HCT116 (cell line): Measurements from ENCODE around the gene RECK. TPM values are rescaled to one million over a fixed set of nuclear protein-coding genes. Genes with fewer than 3 reads are reported as not detected.

Experiments used
- ATAC-seq: fragments of 200-7000 bp; cut with Tn5 transposase; 2 replicates; pipeline ENCODE4 v1.9.1; 2020; ENCODE audit warnings: mild to moderate bottlenecking, moderate library complexity
- BruUV-seq: library from RNA; stranded (reverse); fragments of 400-500 nt; replicated peaks from 2 replicates; lab custom pipeline; 2021; lab: Mats Ljungman, UMichigan
- CTCF ChIA-PET: fragments of 300-600 bp; sonication (Branson Sonifier 250); formaldehyde crosslinking; loops from one replicate; lab custom pipeline; 2021; ENCODE audit warnings: antibody characterized with exemption; lab: Charles Lee
- POLR2A ChIA-PET: fragments of 300-600, 350-600 bp; sonication (Branson Sonifier 250); formaldehyde crosslinking; loops from one replicate; lab custom pipeline; 2021; ENCODE audit warnings: antibody characterized with exemption; lab: Charles Lee
- RAD21 ChIA-PET, 2 experiments: fragments of 300-600 bp; sonication (Branson Sonifier 250); formaldehyde crosslinking; loops; one replicate each; lab custom pipeline; 2023; ENCODE audit warnings: low total read pairs in 2 of 2; ENCODE audit not compliant: uncharacterized antibody in 2 of 2, unreplicated experiment in 2 of 2, low non-redundant PET in 1 of 2; lab: Charles Lee
- DNase-seq: peaks from one replicate; pipeline ENCODE4 v3.0.0-alpha.2; 2010; ENCODE audit warnings: low read depth, low spot score
- H2AFZ ChIP-seq: fragments of 200-600 bp; shearing (Covaris generic), sonication (generic); 2 replicates; pipeline ENCODE4 v1.6.1; 2017; ENCODE audit warnings: low read depth, mixed run types, mixed read lengths, antibody characterized with exemption, low read length; ENCODE audit not compliant: poor library complexity, severe bottlenecking
- H3K27ac ChIP-seq: 2 replicates; pipeline ENCODE4 v1.5.1; 2012; ENCODE audit warnings: low read depth, low read length
- H3K27me3 ChIP-seq: fragments of 200-600 bp; sonication (generic); 2 replicates; pipeline ENCODE4 v1.6.1; 2016; ENCODE audit warnings: mixed run types, low read length, mixed read lengths; ENCODE audit not compliant: insufficient read depth
- H3K36me3 ChIP-seq, 2 experiments: fragments of 200-500 bp in 1 of 2; fragments of 200-600 bp in 1 of 2; sonication (Bioruptor generic) in 1 of 2; sonication (generic) in 1 of 2; 2 replicates each; pipeline versions ENCODE4 v1.5.1 to v1.6.1; 2014 to 2016; ENCODE audit warnings: low read length in 2 of 2, inconsistent platforms in 1 of 2, mixed read lengths in 1 of 2, mixed run types in 1 of 2; ENCODE audit not compliant: insufficient read depth in 2 of 2, control insufficient read depth in 1 of 2
- H3K4me1 ChIP-seq, 2 experiments: fragments of 200-600 bp in 1 of 2; sonication (generic) in 1 of 2; 2 replicates each; pipeline versions ENCODE4 v1.5.1 to v1.6.1; 2012 to 2017; ENCODE audit warnings: low read length in 2 of 2, inconsistent platforms in 1 of 2, mild to moderate bottlenecking in 1 of 2, mixed read lengths in 1 of 2, mixed run types in 1 of 2, moderate library complexity in 1 of 2; ENCODE audit not compliant: insufficient read depth in 2 of 2, control insufficient read depth in 1 of 2
- H3K4me2 ChIP-seq: fragments of 200-600 bp; sonication (generic); 2 replicates; pipeline ENCODE4 v1.6.1; 2017; ENCODE audit warnings: mixed run types, low read length, mixed read lengths
- H3K4me3 ChIP-seq, 2 experiments: fragments of 200-600 bp in 1 of 2; sonication (generic) in 1 of 2; replicated peaks in 1 of 2; 2 replicates each; pipeline ENCODE4 v1.5.1; 2011 to 2016; ENCODE audit warnings: low read length in 2 of 2, control low read depth in 1 of 2, low read depth in 1 of 2, mild to moderate bottlenecking in 1 of 2, mixed read lengths in 1 of 2, mixed run types in 1 of 2
- H3K79me2 ChIP-seq: fragments of 200-600 bp; sonication (generic); 2 replicates; pipeline ENCODE4 v1.6.1; 2017; ENCODE audit warnings: mild to moderate bottlenecking, mixed run types, low read length, moderate library complexity, mixed read lengths; ENCODE audit not compliant: insufficient read depth
- H3K9ac ChIP-seq: fragments of 200-600 bp; sonication (generic); 2 replicates; pipeline ENCODE4 v1.6.1; 2016; ENCODE audit warnings: low read length, mixed read lengths
- H3K9me2 ChIP-seq: fragments of 200-600 bp; sonication (generic), shearing (Covaris generic); 2 replicates; pipeline ENCODE4 v1.6.1; 2017; ENCODE audit warnings: mixed run types, mild to moderate bottlenecking, moderate library complexity; ENCODE audit not compliant: insufficient read depth
- H3K9me3 ChIP-seq, 2 experiments: fragments of 200-500 bp in 1 of 2; fragments of 200-600 bp in 1 of 2; sonication (Bioruptor generic) in 1 of 2; sonication (generic) in 1 of 2; 2 replicates each; pipeline ENCODE4 v1.6.1; 2014 to 2017; ENCODE audit warnings: low read length in 2 of 2, mixed read lengths in 2 of 2, inconsistent platforms in 1 of 2, low read depth in 1 of 2, mild to moderate bottlenecking in 1 of 2, mixed run types in 1 of 2, moderate library complexity in 1 of 2; ENCODE audit not compliant: control insufficient read depth in 1 of 2, insufficient read depth in 1 of 2
- H4K20me1 ChIP-seq: fragments of 200-600 bp; sonication (generic), shearing (Covaris generic); 2 replicates; pipeline ENCODE4 v1.6.1; 2017; ENCODE audit warnings: mixed run types, mild to moderate bottlenecking, moderate library complexity; ENCODE audit not compliant: insufficient read depth
- CBX3 ChIP-seq: IDR thresholded peaks from 2 replicates; pipeline ENCODE4 v1.6.1; 2012; ENCODE audit warnings: low read depth
- CEBPB ChIP-seq: IDR thresholded peaks from 2 replicates; pipeline ENCODE4 v1.6.1; 2012; ENCODE audit warnings: low read depth
- EGR1 ChIP-seq: IDR thresholded peaks from 2 replicates; pipeline ENCODE4 v1.6.1; 2012; ENCODE audit warnings: low read depth
- ELF1 ChIP-seq: IDR thresholded peaks from 2 replicates; pipeline ENCODE4 v1.6.1; 2012; ENCODE audit warnings: low read depth, borderline replicate concordance
- EZH2 ChIP-seq: fragments of 200-600 bp; sonication (generic); IDR thresholded peaks from 2 replicates; pipeline ENCODE4 v1.6.1; 2017; ENCODE audit warnings: antibody characterized with exemption, mixed run types
- EZH2phosphoT487 ChIP-seq: fragments of 200-600 bp; IDR thresholded peaks from 2 replicates; pipeline ENCODE4 v1.6.1; 2018; ENCODE audit warnings: antibody characterized with exemption, borderline replicate concordance
- FOSL1 ChIP-seq: IDR thresholded peaks from 2 replicates; pipeline ENCODE4 v1.6.1; 2012; ENCODE audit warnings: low read depth
- JUND ChIP-seq: IDR thresholded peaks from 2 replicates; pipeline ENCODE4 v1.6.1; 2012
- POLR2A ChIP-seq: IDR thresholded peaks from 2 replicates; pipeline ENCODE4 v1.7.0; 2011; ENCODE audit warnings: borderline replicate concordance; ENCODE audit not compliant: insufficient read depth, insufficient read length; ENCODE audit errors: extremely low read depth
- RAD21 ChIP-seq: IDR thresholded peaks from 2 replicates; pipeline ENCODE4 v1.6.1; 2012; ENCODE audit warnings: low read depth, mild to moderate bottlenecking
- SIN3A ChIP-seq: IDR thresholded peaks from 2 replicates; pipeline ENCODE4 v1.6.1; 2012; ENCODE audit warnings: low read depth
- SP1 ChIP-seq: IDR thresholded peaks from 2 replicates; pipeline ENCODE4 v1.6.1; 2012; ENCODE audit warnings: low read depth
- TCF7L2 ChIP-seq: IDR thresholded peaks from 2 replicates; pipeline ENCODE4 v1.7.0; 2011; ENCODE audit warnings: borderline replicate concordance, inconsistent platforms; ENCODE audit not compliant: insufficient read depth, insufficient read length; ENCODE audit errors: extremely low read depth
- YY1 ChIP-seq: IDR thresholded peaks from 2 replicates; pipeline ENCODE4 v1.6.1; 2011; ENCODE audit warnings: low read length, low read depth, moderate library complexity, mild to moderate bottlenecking; ENCODE audit not compliant: insufficient replicate concordance; ENCODE audit errors: extremely low read depth
- ZFX ChIP-seq: fragments of 450-650 bp; IDR thresholded peaks from 2 replicates; pipeline ENCODE4 v1.6.1; 2017
- intact Hi-C: fragments of 100-400 bp; cut with micrococcal nuclease; formaldehyde crosslinking; loops from 2 replicates; pipeline ENCODE4 v1.10.0; 2022
- total RNA-seq: library from RNA; stranded (reverse); gene quantifications from one replicate; pipeline ENCODE4 v1.2.1, GENCODE V29; 2021; ENCODE audit not compliant: unreplicated experiment
- TF ChIP-seq, protein P1 (sequence below), 3 experiments: fragments of 200-600 bp in 1 of 3; sonication (generic) in 1 of 3; IDR thresholded peaks in 2 of 3; conservative IDR thresholded peaks in 1 of 3; 2 replicates each; pipeline ENCODE4 v1.5.1; 2012 to 2017; ENCODE audit warnings: low read depth in 2 of 3, low read length in 2 of 3, antibody characterized with exemption in 1 of 3, borderline replicate concordance in 1 of 3, control low read depth in 1 of 3, mild to moderate bottlenecking in 1 of 3, mixed read lengths in 1 of 3, mixed run types in 1 of 3, moderate library complexity in 1 of 3; ENCODE audit not compliant: insufficient read depth in 1 of 3
- TF ChIP-seq, protein P2 (sequence below): IDR thresholded peaks from 2 replicates; pipeline ENCODE4 v1.6.1; 2011; ENCODE audit warnings: mild to moderate bottlenecking, low read length, moderate library complexity; ENCODE audit not compliant: insufficient replicate concordance; ENCODE audit errors: extremely low read depth

RECK gene
- total RNA-seq, 1 experiment from 2014 or later = 3.8 TPM

GRCh38 chr9:36163049-36163785, 126.5 kb downstream of the RECK start:
- Histone ChIP-seq H3K4me3 (no peak overlapping the region), H3K36me3 (no peaks in the 10 kb centered on the region), H3K4me1 (peaks cover 0 to 23% of the 10 kb centered on the region in 2 experiments; a peak in 1 of 4 replicates), H2AFZ (no peak overlapping the region), H3K27me3 (no peaks in the 10 kb centered on the region), H3K4me2 (no peak overlapping the region), H3K79me2 (no peaks in the 10 kb centered on the region), H3K9ac (no peak overlapping the region), H4K20me1 (no peaks in the 10 kb centered on the region), H3K9me2 (no peaks in the 10 kb centered on the region), H3K27ac (no peak overlapping the region), H3K9me3 (no peaks in the 10 kb centered on the region)
- ChIA-PET RAD21 (no interaction called here), CTCF (no interaction called here), POLR2A (interaction anchor here (1.5 kb wide), 1 partner anchor 27 kb away, joined by 7 read pairs; the partner anchor contains the start of gene CLTA)
- TF ChIP-seq EGR1 (no peak), ZFX (no peak), SIN3A (no peak), TCF7L2 (no peak), YY1 (no peak), EZH2phosphoT487 (no peak), FOSL1 (no peak), JUND (no peak), ELF1 (no peak), CEBPB (no peak), RAD21 (no peak), SP1 (no peak), POLR2A (no peak), EZH2 (no peak), CBX3 (no peak)
- TF ChIP-seq, protein P1, sequence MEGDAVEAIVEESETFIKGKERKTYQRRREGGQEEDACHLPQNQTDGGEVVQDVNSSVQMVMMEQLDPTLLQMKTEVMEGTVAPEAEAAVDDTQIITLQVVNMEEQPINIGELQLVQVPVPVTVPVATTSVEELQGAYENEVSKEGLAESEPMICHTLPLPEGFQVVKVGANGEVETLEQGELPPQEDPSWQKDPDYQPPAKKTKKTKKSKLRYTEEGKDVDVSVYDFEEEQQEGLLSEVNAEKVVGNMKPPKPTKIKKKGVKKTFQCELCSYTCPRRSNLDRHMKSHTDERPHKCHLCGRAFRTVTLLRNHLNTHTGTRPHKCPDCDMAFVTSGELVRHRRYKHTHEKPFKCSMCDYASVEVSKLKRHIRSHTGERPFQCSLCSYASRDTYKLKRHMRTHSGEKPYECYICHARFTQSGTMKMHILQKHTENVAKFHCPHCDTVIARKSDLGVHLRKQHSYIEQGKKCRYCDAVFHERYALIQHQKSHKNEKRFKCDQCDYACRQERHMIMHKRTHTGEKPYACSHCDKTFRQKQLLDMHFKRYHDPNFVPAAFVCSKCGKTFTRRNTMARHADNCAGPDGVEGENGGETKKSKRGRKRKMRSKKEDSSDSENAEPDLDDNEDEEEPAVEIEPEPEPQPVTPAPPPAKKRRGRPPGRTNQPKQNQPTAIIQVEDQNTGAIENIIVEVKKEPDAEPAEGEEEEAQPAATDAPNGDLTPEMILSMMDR (IDR thresholded peaks at IDR 0.05 in 2 of 3, conservative IDR thresholded peaks at IDR 0.05 in 1 of 3; ENCODE audit: borderline replicate concordance in 1 of 3, insufficient read depth in 1 of 3, low read depth in 2 of 3, low read length in 2 of 3) = no peak
- TF ChIP-seq, protein P2, sequence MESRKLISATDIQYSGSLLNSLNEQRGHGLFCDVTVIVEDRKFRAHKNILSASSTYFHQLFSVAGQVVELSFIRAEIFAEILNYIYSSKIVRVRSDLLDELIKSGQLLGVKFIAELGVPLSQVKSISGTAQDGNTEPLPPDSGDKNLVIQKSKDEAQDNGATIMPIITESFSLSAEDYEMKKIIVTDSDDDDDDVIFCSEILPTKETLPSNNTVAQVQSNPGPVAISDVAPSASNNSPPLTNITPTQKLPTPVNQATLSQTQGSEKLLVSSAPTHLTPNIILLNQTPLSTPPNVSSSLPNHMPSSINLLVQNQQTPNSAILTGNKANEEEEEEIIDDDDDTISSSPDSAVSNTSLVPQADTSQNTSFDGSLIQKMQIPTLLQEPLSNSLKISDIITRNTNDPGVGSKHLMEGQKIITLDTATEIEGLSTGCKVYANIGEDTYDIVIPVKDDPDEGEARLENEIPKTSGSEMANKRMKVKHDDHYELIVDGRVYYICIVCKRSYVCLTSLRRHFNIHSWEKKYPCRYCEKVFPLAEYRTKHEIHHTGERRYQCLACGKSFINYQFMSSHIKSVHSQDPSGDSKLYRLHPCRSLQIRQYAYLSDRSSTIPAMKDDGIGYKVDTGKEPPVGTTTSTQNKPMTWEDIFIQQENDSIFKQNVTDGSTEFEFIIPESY = no peak
- ATAC-seq (no peak), DNase-seq (no peak)
- no TSS peak for BruUV-seq
- intact Hi-C loops = no loop called here
